GM12878 (cell line): ENCODE measurements around the gene ANXA11. TPM values are rescaled to one million over a fixed set of nuclear protein-coding genes. Genes with fewer than 3 reads are reported as not detected.

Source experiments
- ATAC-seq: fragments of 200-7000 bp; cut with Tn5 transposase; 3 replicates; pipeline ENCODE4 v1.9.1; 2020; ENCODE audit warnings: mild to moderate bottlenecking, moderate library complexity
- BruUV-seq: library from RNA; stranded (reverse); fragments of 400-500 nt; replicated peaks from 2 replicates; lab custom pipeline; 2021; lab: Mats Ljungman, UMichigan
- CTCF ChIA-PET: fragments of 300-600 bp; sonication (Branson Sonifier 250); formaldehyde crosslinking; extraction: SDS; loops from one replicate; lab custom pipeline; 2021; ENCODE audit warnings: inconsistent platforms; lab: Yijun Ruan, JAX
- POLR2A ChIA-PET: fragments of 350-600 bp; formaldehyde crosslinking; extraction: SDS; loops from one replicate; lab custom pipeline; 2021; ENCODE audit warnings: inconsistent platforms; lab: Charles Lee
- RAD21 ChIA-PET: fragments of 300-600 bp; sonication (Branson Sonifier 250); formaldehyde crosslinking; loops from one replicate; lab custom pipeline; 2023; ENCODE audit warnings: antibody characterized with exemption; ENCODE audit not compliant: unreplicated experiment; lab: Charles Lee
- SMC1A ChIA-PET: fragments of 300-600 bp; sonication (Branson Sonifier 250); formaldehyde crosslinking; loops from one replicate; lab custom pipeline; 2023; ENCODE audit not compliant: unreplicated experiment, uncharacterized antibody; lab: Charles Lee
- DNase-seq: peaks from one replicate; pipeline ENCODE4 v3.0.0-alpha.2; 2011; ENCODE audit warnings: low read depth, low spot score
- FAIRE-seq: peaks from 3 replicates; lab custom pipeline; 2011; peaks lifted over from hg19 to GRCh38; lab: Jason Lieb, UNC
- H2AFZ ChIP-seq: 2 replicates; pipeline ENCODE4 v1.6.0; 2011; ENCODE audit warnings: low read depth, low read length, control low read depth; ENCODE audit not compliant: control insufficient read depth
- H3K27ac ChIP-seq: 2 replicates; pipeline ENCODE4 v1.5.1; 2011; ENCODE audit warnings: control low read depth; ENCODE audit not compliant: control insufficient read depth, insufficient read depth
- H3K27me3 ChIP-seq, 2 experiments: replicated peaks in 1 of 2; 2 replicates each; pipeline versions ENCODE4 v1.6.0 to v1.6.1; 2011; ENCODE audit warnings: low read length in 1 of 2; ENCODE audit not compliant: control insufficient read depth in 2 of 2, insufficient read depth in 2 of 2
- H3K36me3 ChIP-seq, 2 experiments: 2 replicates each; pipeline ENCODE4 v1.5.1; 2011; ENCODE audit warnings: low read length in 1 of 2; ENCODE audit not compliant: control insufficient read depth in 2 of 2, insufficient read depth in 2 of 2
- H3K4me1 ChIP-seq: 2 replicates; pipeline ENCODE4 v1.6.1; 2011; ENCODE audit warnings: mild to moderate bottlenecking, low read length, moderate library complexity, mixed read lengths; ENCODE audit not compliant: control insufficient read depth, insufficient read depth
- H3K4me2 ChIP-seq: 2 replicates; pipeline ENCODE4 v1.6.0; 2011; ENCODE audit warnings: control low read depth; ENCODE audit not compliant: control insufficient read depth, insufficient read depth
- H3K4me3 ChIP-seq: fragments of 200-600 bp; sonication (generic); 2 replicates; pipeline ENCODE4 v1.5.1; 2016
- H3K79me2 ChIP-seq: 2 replicates; pipeline ENCODE4 v1.6.0; 2011; ENCODE audit warnings: low read length; ENCODE audit not compliant: control insufficient read depth, insufficient read depth
- H3K9ac ChIP-seq: 2 replicates; pipeline ENCODE4 v1.8.0; 2011; ENCODE audit warnings: low read length, control low read depth, mixed read lengths; ENCODE audit not compliant: control insufficient read depth, insufficient read depth
- H3K9me3 ChIP-seq: replicated peaks from 3 replicates; pipeline ENCODE4 v1.5.1; 2011; ENCODE audit warnings: mild to moderate bottlenecking, low read length; ENCODE audit not compliant: control insufficient read depth, insufficient read depth
- H4K20me1 ChIP-seq: 2 replicates; pipeline ENCODE4 v1.6.0; 2011; ENCODE audit not compliant: control insufficient read depth, insufficient read depth
- BMI1 ChIP-seq: fragments of 450-650 bp; IDR thresholded peaks from 2 replicates; pipeline ENCODE4 v1.6.1; 2016; ENCODE audit warnings: mild to moderate bottlenecking, moderate library complexity, borderline replicate concordance
- BRCA1 ChIP-seq: IDR thresholded peaks from 2 replicates; pipeline ENCODE4 v1.6.1; 2011; ENCODE audit warnings: low read depth, low read length, improper control_type of control experiment
- FOS ChIP-seq: IDR thresholded peaks from 3 replicates; pipeline ENCODE4 v1.6.1; 2011; ENCODE audit warnings: borderline replicate concordance; ENCODE audit not compliant: insufficient read length; ENCODE audit errors: extremely low read depth
- HDAC2 ChIP-seq: fragments of 200-600 bp; sonication (generic); IDR thresholded peaks from 2 replicates; pipeline ENCODE4 v1.6.1; 2017
- KLF5 ChIP-seq: fragments of 450-650 bp; IDR thresholded peaks from 2 replicates; pipeline ENCODE4 v1.6.1; 2014; ENCODE audit warnings: mild to moderate bottlenecking; ENCODE audit not compliant: partially characterized antibody
- LARP7 ChIP-seq: fragments of 450-650 bp; IDR thresholded peaks from 2 replicates; pipeline ENCODE4 v1.6.1; 2017; ENCODE audit warnings: mild to moderate bottlenecking
- MYC ChIP-seq: IDR thresholded peaks from 2 replicates; pipeline ENCODE4 v1.6.1; 2011; ENCODE audit warnings: mild to moderate bottlenecking, low read length, moderate library complexity, inconsistent platforms; ENCODE audit not compliant: insufficient read depth, insufficient replicate concordance, insufficient read length, severe bottlenecking
- NFIC ChIP-seq: IDR thresholded peaks from 2 replicates; pipeline ENCODE4 v1.6.1; 2012; ENCODE audit warnings: low read depth, mild to moderate bottlenecking, inconsistent platforms, low read length, moderate library complexity
- PAX5 ChIP-seq: IDR thresholded peaks from 2 replicates; pipeline ENCODE4 v1.6.1; 2011; ENCODE audit warnings: low read depth, low read length, borderline replicate concordance
- RAD51 ChIP-seq: fragments of 450-650 bp; IDR thresholded peaks from 2 replicates; pipeline ENCODE4 v1.6.1; 2016; ENCODE audit warnings: moderate library complexity, mild to moderate bottlenecking, inconsistent platforms
- RELB ChIP-seq: fragments of 450-650 bp; IDR thresholded peaks from 2 replicates; pipeline ENCODE4 v1.6.1; 2017; ENCODE audit warnings: low read depth, mild to moderate bottlenecking, moderate library complexity
- SUZ12 ChIP-seq: fragments of 200-600 bp; sonication (generic); IDR thresholded peaks from one replicate; pipeline ENCODE4 v1.6.1; 2018; ENCODE audit warnings: antibody characterized with exemption, mild to moderate bottlenecking; ENCODE audit not compliant: unreplicated experiment
- ZNF217 ChIP-seq: fragments of 450-650 bp; IDR thresholded peaks from 2 replicates; pipeline ENCODE4 v1.6.1; 2017; ENCODE audit warnings: antibody characterized with exemption, mild to moderate bottlenecking
- ZNF274 ChIP-seq: IDR thresholded peaks from one replicate; pipeline ENCODE4 v1.8.0; 2011; ENCODE audit not compliant: insufficient read length, insufficient read depth
- WGBS: methylation state at CpG from one replicate; pipeline ENCODE4 v1.1.6; 2016; ENCODE audit warnings: low lambda C conversion rate; ENCODE audit not compliant: insufficient replicate concordance, insufficient coverage; ENCODE audit errors: missing lambda C conversion rate; 5-methylcytosine and 5-hydroxymethylcytosine counted together
- in situ Hi-C: fragments of 300-500 bp; cut with MboI; formaldehyde crosslinking; loops from 9 replicates; pipeline ENCODE4 v1.14.3; 2018; ENCODE audit warnings: mixed read lengths
- intact Hi-C: fragments of 100-400 bp; cut with micrococcal nuclease; formaldehyde crosslinking; loops from one replicate; pipeline ENCODE4 v1.14.2; 2022; ENCODE audit not compliant: unreplicated experiment
- polyA plus RNA-seq, 11 experiments: library from polyadenylated mRNA; depleted of rRNA in 4 of 11; unstranded in 6 of 11; stranded (reverse) in 5 of 11; fragments of >200 nt; fragmentation: Nextera tagmentation in 4 of 11; fragmentation: Illumina TruSeq in 1 of 11; extraction: Ambion mirVana in 4 of 11; extraction: Trizol in 1 of 11; gene quantifications; 1 replicate in 1 of 11; 2 replicates in 10 of 11; pipeline versions ENCODE4 v1.2.1 to v1.2.3, GENCODE V29; 2011 to 2016; ENCODE audit warnings: inconsistent platforms in 2 of 11, missing spikeins in 2 of 11, low read depth in 1 of 11
- total RNA-seq, 4 experiments: library from RNA; depleted of rRNA in 3 of 4; stranded (reverse); fragments of >200 nt in 3 of 4; fragmentation: Illumina TruSeq in 1 of 4; extraction: Trizol in 1 of 4; gene quantifications; 2 replicates each; pipeline versions ENCODE4 v1.2.1 to v1.2.3, GENCODE V29; 2013 to 2021
- TF ChIP-seq, protein P1 (sequence below): fragments of 450-650 bp; IDR thresholded peaks from 2 replicates; pipeline ENCODE4 v1.6.1; 2017; ENCODE audit warnings: mild to moderate bottlenecking
- TF ChIP-seq, protein P2 (sequence below): fragments of 450-650 bp; IDR thresholded peaks from 2 replicates; pipeline ENCODE4 v1.6.1; 2016; ENCODE audit warnings: mild to moderate bottlenecking
- TF ChIP-seq, protein P3 (sequence below): fragments of 450-650 bp; IDR thresholded peaks from 2 replicates; pipeline ENCODE4 v1.6.1; 2018; ENCODE audit warnings: borderline replicate concordance, mild to moderate bottlenecking; ENCODE audit not compliant: partially characterized antibody

Gene ANXA11
- total and polyA plus RNA-seq, 10 of the 15 experiments (the other 5 are each of a cell fraction or from before 2014, with no cell fraction given): 25.0 to 129 (median 72.2) TPM

DNA sequence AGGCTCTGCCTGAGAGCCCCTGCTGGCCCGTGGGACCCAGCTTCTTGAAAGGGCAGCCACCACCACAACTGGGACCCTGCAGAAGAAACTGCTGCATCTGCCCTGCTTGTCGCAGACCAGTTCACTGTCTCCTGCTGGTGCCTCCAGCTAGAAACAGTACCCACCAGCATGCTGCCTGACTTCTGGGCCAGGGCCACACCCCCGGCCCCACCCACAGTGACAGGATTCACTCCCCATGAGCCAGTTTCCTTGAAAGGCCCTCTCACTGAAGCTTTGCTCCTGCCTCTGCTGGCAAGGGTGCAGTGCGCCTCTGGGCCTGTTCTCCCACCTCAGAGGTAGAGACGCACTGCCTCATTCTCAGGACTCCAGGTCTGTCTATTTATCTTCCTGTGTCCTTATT, 32.4 kb downstream of the ANXA11 start:
- Histone ChIP-seq H3K27me3 (no peaks in the 10 kb centered on the region), H3K4me3 (no peak overlapping the region), H3K4me2 (no peak overlapping the region), H2AFZ (no peak overlapping the region), H3K9ac (no peak overlapping the region), H3K27ac (no peak overlapping the region), H4K20me1 (peaks cover 3% of the 10 kb centered on the region; the same call in 1 of the 2 replicates), H3K36me3 (peaks cover 5 to 24% of the 10 kb centered on the region in 2 experiments), H3K79me2 (no peaks in the 10 kb centered on the region), H3K4me1 (no peaks in the 10 kb centered on the region), H3K9me3 (no peaks in the 10 kb centered on the region)
- 72% methylated on average over 5 of the region's 5 CpGs for WGBS
- FAIRE-seq (no peak), DNase-seq (no peak), ATAC-seq (no peak)
- intact Hi-C loops: no loop called here
- BruUV-seq: no TSS peak
- TF ChIP-seq ZNF274: no peak
- TF ChIP-seq, protein P1, sequence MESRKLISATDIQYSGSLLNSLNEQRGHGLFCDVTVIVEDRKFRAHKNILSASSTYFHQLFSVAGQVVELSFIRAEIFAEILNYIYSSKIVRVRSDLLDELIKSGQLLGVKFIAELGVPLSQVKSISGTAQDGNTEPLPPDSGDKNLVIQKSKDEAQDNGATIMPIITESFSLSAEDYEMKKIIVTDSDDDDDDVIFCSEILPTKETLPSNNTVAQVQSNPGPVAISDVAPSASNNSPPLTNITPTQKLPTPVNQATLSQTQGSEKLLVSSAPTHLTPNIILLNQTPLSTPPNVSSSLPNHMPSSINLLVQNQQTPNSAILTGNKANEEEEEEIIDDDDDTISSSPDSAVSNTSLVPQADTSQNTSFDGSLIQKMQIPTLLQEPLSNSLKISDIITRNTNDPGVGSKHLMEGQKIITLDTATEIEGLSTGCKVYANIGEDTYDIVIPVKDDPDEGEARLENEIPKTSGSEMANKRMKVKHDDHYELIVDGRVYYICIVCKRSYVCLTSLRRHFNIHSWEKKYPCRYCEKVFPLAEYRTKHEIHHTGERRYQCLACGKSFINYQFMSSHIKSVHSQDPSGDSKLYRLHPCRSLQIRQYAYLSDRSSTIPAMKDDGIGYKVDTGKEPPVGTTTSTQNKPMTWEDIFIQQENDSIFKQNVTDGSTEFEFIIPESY: no peak
- no peak for TF ChIP-seq PAX5
- TF ChIP-seq BRCA1: no peak
- no peak for TF ChIP-seq MYC
- no peak for TF ChIP-seq RAD51
- no peak for TF ChIP-seq LARP7
- TF ChIP-seq KLF5: no peak
- TF ChIP-seq SUZ12: no peak
- no peak for TF ChIP-seq ZNF217
- TF ChIP-seq FOS: no peak
- TF ChIP-seq, protein P2, sequence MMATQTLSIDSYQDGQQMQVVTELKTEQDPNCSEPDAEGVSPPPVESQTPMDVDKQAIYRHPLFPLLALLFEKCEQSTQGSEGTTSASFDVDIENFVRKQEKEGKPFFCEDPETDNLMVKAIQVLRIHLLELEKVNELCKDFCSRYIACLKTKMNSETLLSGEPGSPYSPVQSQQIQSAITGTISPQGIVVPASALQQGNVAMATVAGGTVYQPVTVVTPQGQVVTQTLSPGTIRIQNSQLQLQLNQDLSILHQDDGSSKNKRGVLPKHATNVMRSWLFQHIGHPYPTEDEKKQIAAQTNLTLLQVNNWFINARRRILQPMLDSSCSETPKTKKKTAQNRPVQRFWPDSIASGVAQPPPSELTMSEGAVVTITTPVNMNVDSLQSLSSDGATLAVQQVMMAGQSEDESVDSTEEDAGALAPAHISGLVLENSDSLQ: no peak
- TF ChIP-seq HDAC2: no peak
- no peak for TF ChIP-seq RELB
- no peak for TF ChIP-seq NFIC
- no peak for TF ChIP-seq BMI1
- TF ChIP-seq, protein P3, sequence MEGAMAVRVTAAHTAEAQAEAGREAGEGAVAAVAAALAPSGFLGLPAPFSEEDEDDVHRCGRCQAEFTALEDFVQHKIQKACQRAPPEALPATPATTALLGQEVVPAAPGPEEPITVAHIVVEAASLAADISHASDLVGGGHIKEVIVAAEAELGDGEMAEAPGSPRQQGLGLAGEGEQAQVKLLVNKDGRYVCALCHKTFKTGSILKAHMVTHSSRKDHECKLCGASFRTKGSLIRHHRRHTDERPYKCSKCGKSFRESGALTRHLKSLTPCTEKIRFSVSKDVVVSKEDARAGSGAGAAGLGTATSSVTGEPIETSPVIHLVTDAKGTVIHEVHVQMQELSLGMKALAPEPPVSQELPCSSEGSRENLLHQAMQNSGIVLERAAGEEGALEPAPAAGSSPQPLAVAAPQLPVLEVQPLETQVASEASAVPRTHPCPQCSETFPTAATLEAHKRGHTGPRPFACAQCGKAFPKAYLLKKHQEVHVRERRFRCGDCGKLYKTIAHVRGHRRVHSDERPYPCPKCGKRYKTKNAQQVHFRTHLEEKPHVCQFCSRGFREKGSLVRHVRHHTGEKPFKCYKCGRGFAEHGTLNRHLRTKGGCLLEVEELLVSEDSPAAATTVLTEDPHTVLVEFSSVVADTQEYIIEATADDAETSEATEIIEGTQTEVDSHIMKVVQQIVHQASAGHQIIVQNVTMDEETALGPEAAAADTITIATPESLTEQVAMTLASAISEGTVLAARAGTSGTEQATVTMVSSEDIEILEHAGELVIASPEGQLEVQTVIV: no peak
- ChIA-PET RAD21 (no interaction called here), POLR2A (no interaction called here), CTCF (no interaction called here), SMC1A (no interaction called here)
- in situ Hi-C loops: no loop called here
